ENCODE results near the gene SKIDA1.
A peak's percentile ranks its signal among the peaks of the same experiment; 100 is the strongest.

SKIDA1 gene

DNA sequence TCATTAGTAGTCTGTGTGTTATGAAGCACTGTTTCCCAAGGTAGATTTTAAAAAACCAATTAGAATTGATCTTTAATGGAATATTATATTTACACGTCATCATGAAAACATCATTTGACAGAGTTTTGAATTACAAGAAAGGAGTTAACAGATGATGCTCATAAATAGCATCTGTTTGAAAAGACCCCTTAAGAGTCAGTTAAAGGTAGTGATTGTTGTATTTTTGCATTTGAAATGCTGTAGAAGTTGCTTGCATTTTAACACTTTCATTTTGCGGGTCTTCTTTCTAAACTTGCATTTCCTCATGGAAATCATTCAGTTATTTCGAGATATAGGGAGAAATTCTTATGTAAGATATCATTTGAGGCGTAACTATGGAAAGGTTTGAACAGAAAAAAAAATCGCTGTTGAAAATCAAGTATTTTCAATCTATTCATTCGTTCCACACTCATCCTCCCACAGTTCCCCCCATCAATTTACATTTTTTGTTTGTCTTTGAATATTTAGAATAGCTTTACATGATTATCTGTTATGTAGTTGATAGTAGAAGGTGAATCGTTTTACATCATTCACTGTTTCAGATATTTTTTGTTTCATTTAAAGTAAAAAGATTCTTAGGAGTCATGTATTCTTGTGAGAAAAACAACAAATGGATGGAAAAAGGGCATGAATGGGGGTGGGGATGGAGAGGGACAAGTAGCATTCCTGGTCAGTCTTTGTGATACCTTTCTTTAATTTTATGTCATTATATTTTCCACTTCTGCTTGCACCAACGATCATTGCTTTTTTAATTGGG, 3.0 kb upstream of the SKIDA1 start:
- DNase-seq: no peak

DNA sequence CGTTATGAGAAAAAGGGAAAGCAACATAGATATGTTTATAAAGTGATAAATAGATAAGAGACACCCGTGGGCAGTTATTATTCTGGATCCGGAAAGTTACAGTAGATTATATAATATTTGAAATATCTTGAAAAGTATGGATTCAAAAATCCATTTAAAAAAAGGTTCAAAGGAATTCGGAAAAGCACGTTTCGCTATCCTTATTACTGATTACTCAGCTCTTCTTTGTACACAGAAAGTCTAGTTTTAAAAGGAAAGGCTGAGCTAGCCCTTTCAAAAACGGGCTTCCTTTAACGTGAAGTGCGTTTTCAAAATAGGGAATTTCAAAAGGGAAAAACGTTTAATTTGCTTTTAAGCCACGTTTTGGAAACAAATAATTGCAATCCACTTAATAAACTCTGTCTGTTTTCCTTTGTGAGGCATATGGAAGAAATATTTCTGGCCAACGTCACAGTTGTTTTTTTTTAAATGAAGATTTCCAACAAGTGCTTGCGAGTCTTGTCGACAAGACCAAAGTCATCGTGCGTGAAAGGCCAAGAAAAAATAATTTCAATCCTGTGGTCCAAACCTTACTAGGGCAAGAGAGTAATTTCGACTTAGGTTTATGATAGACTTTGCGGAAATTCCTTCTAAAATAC, 2.2 kb upstream of the SKIDA1 start:
- peak; percentile 64 for DNase-seq

DNA sequence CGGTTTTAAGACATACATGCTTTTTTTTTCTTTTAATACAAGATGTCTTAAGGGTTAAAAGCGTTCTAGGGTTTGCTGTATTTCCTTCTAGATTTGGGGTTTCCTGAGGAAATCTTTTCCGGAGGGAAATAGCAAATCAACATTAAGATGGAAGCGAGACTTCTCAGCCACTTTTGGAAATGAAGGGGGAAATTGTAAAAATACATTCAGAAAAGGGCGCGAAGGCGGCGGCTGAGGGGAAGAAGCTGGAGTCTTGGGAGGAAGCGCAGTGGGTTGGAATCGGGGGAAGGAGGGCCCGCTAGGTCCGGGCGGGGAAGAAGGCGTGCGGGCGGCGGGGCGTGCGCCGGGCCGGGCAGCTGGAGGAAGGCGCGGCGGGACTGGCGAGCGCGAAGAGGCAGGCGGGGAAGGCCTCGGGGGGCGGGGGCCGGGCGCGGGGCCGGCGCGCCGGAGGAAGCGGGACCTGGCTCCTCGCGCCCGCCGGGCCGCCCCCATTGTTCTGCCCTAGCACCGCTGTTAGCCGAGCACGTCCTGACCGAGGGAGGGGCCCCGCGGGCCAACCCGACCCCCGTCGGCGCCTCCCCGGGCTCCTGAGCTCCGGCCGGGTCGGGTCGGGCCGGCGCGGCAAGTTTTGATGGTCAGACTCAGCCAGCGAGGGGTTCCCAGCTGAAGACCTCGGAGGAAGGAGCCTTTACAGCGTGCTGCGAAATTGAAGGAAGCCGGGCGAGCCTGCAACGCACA, 1.5 kb upstream of the SKIDA1 start:
- DNase-seq: peak; percentile 76

DNA sequence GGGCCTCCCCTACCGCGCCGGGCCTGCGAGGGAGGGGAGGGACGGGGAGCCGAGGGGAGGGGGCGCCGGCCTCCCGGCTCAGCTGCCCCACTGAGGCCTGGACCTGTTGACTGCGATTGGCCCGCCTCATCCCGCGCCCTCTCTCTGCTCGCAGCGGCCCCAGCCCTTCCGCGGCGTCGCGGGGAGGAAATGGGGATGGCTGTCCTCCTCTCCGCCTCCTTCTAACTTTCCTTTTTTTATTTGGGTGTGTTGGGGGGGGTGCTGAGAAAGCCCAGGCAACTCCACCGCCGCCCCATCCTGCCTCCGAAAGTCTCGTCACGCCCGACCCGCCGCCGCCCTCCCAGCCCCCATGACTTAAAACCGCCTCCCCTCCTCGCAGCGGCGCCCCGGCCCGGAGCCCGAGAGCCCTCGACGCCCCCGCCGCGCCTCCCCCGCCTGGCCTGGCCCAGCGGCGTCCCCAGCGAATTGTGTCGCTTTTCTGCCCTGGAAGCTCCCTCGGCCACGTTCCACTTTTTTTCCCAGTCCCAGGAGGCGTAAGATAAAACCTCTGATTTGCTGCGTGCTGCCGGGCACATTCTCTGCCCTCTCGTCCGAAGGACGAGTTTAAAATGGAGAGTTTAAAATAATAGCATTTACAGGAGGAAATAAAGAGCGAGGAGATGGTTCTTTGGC, 842 bp upstream of the SKIDA1 start:
- DNase-seq: peak; percentile 94

- peak; percentile 57 for DNase-seq
These were observed 736 bp downstream of the SKIDA1 start for GRCh38 chr10:21524526-21525366.

DNA sequence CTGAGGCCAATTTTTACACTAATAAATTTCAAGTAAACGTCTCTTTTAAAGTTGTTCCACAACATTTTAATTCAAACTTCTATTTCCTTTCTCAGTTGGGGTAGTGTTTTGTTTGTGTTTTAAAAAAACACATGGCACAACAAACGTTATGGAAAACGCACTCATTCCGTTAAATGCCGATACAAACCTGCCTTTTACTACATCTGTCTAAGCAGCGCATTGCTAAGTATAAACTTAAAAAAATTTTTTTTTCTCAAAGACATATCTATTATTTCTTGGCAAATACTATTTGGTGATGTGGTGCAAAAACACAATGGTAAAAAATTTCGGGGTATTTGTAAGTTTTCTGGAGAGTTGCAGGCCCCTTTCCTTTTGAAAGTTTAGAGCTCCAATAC, 1.4 kb downstream of the SKIDA1 start:
- DNase-seq: no peak

DNA sequence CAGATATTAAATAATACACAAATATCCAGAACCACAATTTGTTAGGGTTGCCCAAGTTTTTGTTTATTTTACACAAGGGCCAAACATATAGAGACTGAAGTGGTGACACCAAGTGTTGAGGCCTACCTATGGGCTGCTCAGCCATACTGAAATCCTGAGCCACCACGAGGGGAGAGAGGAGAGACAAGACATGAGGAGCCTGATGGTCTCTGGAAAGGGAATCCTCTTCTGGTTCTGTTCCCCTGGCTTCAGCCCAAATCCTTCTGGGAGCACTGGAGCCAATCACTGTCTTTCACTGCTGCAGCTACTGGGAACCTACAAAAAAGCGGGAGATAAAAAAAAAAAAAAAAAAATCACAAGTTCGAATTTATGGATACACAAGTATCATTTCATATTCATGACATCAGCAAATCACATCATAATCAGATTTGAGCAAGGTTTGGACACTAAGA, 1.9 kb downstream of the SKIDA1 start:
- peak; percentile 78 for DNase-seq

DNA sequence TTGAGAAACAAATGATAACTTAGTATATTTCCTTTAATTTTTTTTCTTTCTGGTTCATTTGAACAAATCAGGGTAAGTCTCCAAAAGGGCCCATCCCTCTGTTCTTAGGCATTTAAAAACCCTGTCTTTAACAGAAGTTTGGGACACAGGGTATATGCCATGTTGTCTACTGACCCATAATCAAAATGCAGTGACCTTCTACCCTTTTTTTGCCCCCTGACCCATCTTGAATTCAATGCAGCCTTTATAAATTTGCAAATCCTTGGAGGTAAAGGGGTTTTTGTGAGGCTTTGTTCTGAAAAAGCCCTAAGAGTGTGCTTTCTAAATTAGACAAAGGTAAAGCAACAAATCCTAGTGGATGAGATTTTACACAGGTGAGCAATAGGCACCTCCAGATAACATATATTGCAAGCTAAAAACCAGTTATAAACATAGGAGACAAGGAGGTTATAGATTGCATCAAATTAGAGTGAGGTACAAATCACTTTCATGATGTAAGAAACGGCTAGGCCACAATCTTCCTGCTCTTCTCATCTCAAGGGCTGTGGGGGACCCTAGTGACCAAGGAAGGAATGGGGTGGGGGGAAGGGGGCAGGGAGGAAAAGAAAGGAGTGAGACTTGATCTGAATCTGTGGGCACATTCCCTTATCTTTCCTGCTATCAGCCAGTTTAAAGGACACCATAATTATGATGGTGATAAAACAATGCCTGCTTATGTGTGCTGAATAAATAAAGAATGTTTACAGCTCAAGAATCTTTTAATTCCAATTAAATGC, 2.7 kb downstream of the SKIDA1 start:
- no peak for DNase-seq

DNA sequence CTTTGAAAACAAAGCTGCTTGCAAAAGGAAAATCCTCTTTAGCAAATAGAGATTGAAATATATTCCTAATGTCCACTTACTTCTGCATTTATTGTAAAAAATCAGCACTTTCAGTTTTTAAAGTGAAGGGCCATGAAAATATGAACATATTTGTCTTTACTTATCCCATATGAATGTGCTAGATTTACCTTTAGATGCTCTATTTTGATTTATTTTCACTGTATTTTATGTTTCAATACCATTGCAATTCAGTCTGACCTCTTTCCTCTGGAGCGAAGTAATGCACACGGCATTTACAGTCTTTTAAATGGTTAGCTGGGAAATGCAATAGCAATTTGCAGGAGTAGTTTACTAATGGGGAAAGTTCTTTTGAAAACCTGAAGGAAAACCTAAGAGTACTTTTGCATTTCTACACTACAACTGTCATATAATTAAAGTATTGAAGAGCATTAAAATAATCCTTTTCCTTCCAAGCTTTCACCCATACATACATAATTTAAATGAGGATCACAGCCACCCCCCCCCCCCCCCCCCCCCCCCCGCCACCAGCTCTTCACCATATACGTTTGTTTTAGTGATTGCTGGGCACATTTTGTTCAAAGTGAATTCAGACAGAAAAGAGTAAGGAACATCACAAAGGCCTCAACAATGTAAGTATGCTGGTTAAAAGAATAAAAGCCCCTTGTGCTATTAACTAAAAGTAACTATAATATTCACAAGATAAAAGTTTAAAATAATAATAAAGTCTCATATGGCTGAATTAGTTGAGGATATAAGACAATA, 3.5 kb downstream of the SKIDA1 start:
- no peak for DNase-seq

DNA sequence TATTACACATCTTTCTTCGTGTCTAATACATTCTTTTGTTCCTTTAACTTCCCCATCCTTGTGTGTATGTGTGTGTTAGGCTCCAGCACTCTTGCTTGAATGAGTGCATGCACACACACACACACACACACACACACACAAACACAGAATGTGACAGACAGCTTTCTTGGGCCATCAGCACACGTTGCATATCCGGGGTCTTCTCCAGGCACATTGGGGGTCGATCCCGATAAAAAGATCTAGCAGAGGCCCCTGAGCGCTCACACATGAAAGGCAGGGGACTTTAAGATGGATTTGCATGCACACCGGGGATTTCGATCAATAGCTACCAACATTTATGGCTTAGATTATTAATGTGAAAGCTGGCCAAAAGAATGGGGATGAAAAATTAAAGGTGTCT, 4.5 kb downstream of the SKIDA1 start:
- no peak for DNase-seq

GRCh38 chr10:21520509-21520908, 5.0 kb downstream of the SKIDA1 start:
- no peak for DNase-seq

DNA sequence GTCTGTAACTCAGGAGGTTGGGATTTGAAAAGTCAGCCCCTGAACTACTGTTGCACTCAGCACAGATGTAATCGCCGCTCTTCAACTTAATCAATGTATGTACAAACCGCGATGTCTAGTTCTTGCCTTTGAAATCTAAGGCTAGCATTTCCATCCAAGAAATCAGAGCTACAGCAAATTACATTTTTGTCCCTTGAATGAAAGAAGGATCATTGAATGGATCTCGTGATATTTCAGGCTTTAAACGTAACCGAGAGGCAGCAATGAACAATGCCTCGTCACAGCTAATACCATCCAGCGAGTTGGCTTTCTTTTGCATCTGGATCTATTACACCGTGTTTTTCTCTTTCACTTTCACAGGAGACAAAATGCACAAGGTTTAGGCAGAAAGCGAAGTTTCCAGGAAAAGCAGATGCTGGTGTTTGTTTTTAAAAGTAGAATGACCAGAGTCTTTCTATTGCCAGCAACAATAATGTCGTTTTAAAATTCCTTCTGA, 5.5 kb downstream of the SKIDA1 start:
- peak; percentile 76 for DNase-seq

DNA sequence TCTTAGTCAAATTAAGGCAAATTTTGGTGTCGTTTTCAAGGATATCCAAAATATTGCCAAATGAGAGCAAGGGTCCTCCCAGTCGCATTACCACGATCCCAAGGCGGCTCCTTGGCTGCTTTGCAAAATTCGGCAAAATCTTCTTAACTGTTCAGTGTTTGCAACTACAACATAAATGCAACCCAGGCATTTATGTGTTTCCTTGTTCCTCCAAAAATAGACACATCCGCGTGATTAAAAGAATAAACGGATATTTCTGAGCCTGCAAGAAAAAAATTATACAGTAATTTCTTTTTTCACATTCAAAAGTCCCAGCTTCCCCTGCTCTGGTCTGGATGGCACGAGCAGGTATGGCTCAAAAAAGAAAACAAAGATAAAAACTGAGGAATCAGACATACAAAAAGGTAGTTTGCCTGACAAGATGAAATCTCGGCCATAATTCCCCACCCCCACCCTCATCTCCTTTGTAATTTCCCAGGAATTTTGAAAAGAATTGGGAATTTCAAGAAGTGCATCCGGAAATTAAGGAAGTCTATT, 6.0 kb downstream of the SKIDA1 start:
- no peak for DNase-seq

- peak; percentile 63 for DNase-seq
These were observed 6.7 kb downstream of the SKIDA1 start for GRCh38 chr10:21518641-21519396.

DNA sequence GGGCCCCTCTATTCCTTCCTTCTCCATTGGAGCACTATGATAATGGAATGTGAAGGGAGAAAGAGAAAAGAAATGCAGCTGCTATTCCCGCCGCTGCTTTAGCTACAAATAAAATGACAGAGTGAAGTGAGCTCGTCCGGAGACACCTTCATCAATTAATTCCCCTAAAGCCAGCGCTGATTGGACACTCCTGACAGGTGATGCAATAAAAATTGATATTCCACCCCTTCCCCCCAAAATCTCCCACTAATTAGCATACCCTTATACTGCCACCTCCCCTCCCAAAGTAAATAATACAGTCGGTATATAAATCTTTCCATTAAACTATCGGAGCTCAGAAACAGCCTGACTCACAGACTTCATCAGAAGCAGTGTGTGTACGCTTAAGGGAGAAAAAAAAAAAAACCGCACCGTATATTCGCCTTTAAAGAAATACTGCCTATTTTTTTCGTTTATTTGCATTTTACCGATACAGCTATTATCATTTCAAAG, 7.3 kb downstream of the SKIDA1 start:
- DNase-seq: peak; percentile 74

GRCh38 chr10:21517134-21518031, 8.1 kb downstream of the SKIDA1 start:
- DNase-seq: peak; percentile 70

DNA sequence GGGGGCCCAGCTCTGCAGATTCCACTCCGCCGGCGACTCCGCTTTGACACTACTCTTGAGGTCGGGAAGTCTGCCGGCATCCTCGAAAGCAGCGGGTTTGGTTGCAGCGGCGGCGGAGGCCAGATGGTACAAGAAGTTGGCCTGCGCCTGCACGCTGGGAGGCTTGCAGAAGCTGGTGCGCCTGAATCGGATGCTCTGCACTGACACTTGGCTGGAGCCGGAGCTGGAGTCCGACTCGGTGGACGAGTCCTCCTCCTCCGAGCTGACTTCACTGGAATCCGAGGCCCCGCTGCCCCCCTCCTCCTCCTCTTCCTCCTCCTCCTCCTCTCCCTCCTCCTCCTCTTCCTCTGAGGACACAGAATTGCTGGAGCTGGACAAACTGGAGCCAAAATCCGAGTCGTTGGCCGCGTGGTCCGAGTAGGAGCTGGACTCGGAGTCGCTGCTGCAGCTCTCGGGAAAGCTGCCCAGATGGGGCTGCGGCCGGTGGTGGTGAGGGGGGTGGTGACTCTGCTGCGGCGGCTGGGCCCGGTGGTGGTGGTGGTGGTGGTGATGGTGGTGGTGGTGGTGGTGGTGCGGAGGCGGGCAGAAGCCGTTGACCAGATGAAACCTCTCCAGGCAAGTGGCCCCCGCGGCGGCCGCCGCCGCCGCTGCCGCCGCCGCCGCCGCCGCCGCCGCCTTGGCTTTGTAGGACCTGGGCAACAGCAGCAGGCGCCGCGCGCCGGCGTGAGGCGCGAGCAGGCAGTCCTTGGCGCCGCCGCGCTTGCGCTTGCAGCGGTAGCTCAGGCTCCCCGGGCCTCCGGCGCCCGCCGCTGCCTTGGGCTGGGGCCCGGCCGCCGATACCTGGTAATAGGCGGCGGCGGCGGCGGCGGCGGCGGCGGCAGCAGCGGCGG, 9.0 kb downstream of the SKIDA1 start:
- DNase-seq: peak; percentile 74

Measured in fibroblast of skin of right biceps (primary cell).